ENCODE measurements around the gene FAM168A. TPM values are rescaled to one million over a fixed set of nuclear protein-coding genes. Genes with fewer than 3 reads are reported as not detected.

The FAM168A gene
- total RNA-seq, 4 donors from 2014 or later = 17.5 to 43.4 (median 23.3) TPM

DNA sequence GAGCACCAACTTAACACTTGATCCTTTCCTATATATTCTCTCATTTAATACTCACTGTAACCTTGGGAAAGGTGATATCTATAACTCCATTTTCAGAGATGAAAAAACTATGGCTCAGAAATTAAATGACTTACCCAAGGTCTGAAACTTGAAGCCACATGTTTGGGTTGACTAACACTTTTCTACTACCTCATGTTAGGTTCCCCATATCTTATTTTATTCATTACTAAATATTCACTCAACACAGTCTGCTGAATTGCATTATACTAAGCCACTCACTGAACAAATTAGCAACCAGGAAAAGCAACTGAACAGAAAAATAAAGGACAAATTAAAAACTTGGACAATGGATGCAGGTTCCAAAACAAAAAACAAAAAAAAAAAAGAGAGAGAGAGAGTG, 59.9 kb downstream of the FAM168A start:
- DNase-seq = no peak
- Histone ChIP-seq H3K9me3 (no peaks in the 10 kb centered on the region), H3K27ac (no peak overlapping the region), H3K4me1 (peaks cover 0 to 10% (median 3%) of the 10 kb centered on the region in 4 donors), H3K36me3 (no peaks in the 10 kb centered on the region), H3K4me3 (no peak overlapping the region), H3K27me3 (no peaks in the 10 kb centered on the region)
- no peak for TF ChIP-seq EP300 (IDR thresholded peaks at IDR 0.05; ENCODE audit: low read depth)
- intact Hi-C loops (cut with DNase I; ENCODE audit: low total_unique reads) (no loop called here), in situ Hi-C loops (cut with MboI; ENCODE audit: low pct_ligation_motif_present in 1 of 4, low pct_unique_long_range_greater_than_20kb in 1 of 4, low sequenced_read_pairs in 3 of 4) (no loop called here)

- Histone ChIP-seq H3K27ac (no peak overlapping the region), H3K9me3 (no peaks in the 10 kb centered on the region), H3K36me3 (no peaks in the 10 kb centered on the region), H3K4me1 (peaks cover 3 to 19% (median 5%) of the 10 kb centered on the region in 4 donors), H3K4me3 (no peak overlapping the region), H3K27me3 (no peaks in the 10 kb centered on the region)
- TF ChIP-seq POLR2A (IDR thresholded peaks at IDR 0.05) (no peak), EP300 (IDR thresholded peaks at IDR 0.05; ENCODE audit: low read depth) (no peak), POLR2AphosphoS5 (IDR thresholded peaks at IDR 0.05) (no peak)
- TF ChIP-seq, protein P1, sequence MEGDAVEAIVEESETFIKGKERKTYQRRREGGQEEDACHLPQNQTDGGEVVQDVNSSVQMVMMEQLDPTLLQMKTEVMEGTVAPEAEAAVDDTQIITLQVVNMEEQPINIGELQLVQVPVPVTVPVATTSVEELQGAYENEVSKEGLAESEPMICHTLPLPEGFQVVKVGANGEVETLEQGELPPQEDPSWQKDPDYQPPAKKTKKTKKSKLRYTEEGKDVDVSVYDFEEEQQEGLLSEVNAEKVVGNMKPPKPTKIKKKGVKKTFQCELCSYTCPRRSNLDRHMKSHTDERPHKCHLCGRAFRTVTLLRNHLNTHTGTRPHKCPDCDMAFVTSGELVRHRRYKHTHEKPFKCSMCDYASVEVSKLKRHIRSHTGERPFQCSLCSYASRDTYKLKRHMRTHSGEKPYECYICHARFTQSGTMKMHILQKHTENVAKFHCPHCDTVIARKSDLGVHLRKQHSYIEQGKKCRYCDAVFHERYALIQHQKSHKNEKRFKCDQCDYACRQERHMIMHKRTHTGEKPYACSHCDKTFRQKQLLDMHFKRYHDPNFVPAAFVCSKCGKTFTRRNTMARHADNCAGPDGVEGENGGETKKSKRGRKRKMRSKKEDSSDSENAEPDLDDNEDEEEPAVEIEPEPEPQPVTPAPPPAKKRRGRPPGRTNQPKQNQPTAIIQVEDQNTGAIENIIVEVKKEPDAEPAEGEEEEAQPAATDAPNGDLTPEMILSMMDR (IDR thresholded peaks at IDR 0.05) = no peak
- WGBS, 2 donors (ENCODE audit: low coverage in 1 of 2) = 100% methylated on average over 2 of the region's 2 CpGs; no CpG with 5 or more reads in 1 of the 2 donors
- intact Hi-C loops (cut with DNase I; ENCODE audit: low total_unique reads) = no loop called here
- DNase-seq = no peak
- in situ Hi-C loops (cut with MboI; ENCODE audit: low pct_ligation_motif_present in 1 of 4, low pct_unique_long_range_greater_than_20kb in 1 of 4, low sequenced_read_pairs in 3 of 4) = no loop called here
These were observed 61.0 kb downstream of the FAM168A start for GRCh38 chr11:73536961-73537360.

- intact Hi-C loops (cut with DNase I; ENCODE audit: low total_unique reads) (no loop called here), in situ Hi-C loops (cut with MboI; ENCODE audit: low pct_ligation_motif_present in 1 of 4, low pct_unique_long_range_greater_than_20kb in 1 of 4, low sequenced_read_pairs in 3 of 4) (no loop called here)
- 42 to 50% methylated on average over 1 of the region's 1 CpG for WGBS, 2 donors (ENCODE audit: low coverage in 1 of 2)
- H3K27me3 ChIP-seq = no peaks in the 10 kb centered on the region
- peaks cover 0 to 49% (median 29%) of the 10 kb centered on the region in 4 donors for H3K4me1 ChIP-seq
- TF ChIP-seq POLR2AphosphoS5 (IDR thresholded peaks at IDR 0.05) (no peak), POLR2A (IDR thresholded peaks at IDR 0.05) (no peak), EP300 (IDR thresholded peaks at IDR 0.05; ENCODE audit: low read depth) (no peak)
- no peaks in the 10 kb centered on the region for H3K9me3 ChIP-seq
- H3K4me3 ChIP-seq = no peak overlapping the region
- DNase-seq = no peak
- no peaks in the 10 kb centered on the region for H3K36me3 ChIP-seq
- no peak overlapping the region for H3K27ac ChIP-seq
These were observed 65.6 kb downstream of the FAM168A start for GRCh38 chr11:73532310-73532709.

GRCh38 chr11:73531386-73531785, 66.5 kb downstream of the FAM168A start:
- 43 to 45% methylated on average over 1 of the region's 1 CpG for WGBS, 2 donors (ENCODE audit: low coverage in 1 of 2)
- intact Hi-C loops (cut with DNase I; ENCODE audit: low total_unique reads) = no loop called here
- no peak for DNase-seq
- H3K9me3 ChIP-seq = no peaks in the 10 kb centered on the region
- H3K27ac ChIP-seq = no peak overlapping the region
- no peak overlapping the region for H3K4me3 ChIP-seq
- no peaks in the 10 kb centered on the region for H3K27me3 ChIP-seq
- H3K36me3 ChIP-seq = no peaks in the 10 kb centered on the region
- TF ChIP-seq POLR2A (IDR thresholded peaks at IDR 0.05) (no peak), EP300 (IDR thresholded peaks at IDR 0.05; ENCODE audit: low read depth) (no peak), POLR2AphosphoS5 (IDR thresholded peaks at IDR 0.05) (no peak)
- TF ChIP-seq, protein P1 (IDR thresholded peaks at IDR 0.05) = no peak
- in situ Hi-C loops (cut with MboI; ENCODE audit: low pct_ligation_motif_present in 1 of 4, low pct_unique_long_range_greater_than_20kb in 1 of 4, low sequenced_read_pairs in 3 of 4) = no loop called here
- peaks cover 0 to 55% (median 29%) of the 10 kb centered on the region in 4 donors for H3K4me1 ChIP-seq

DNA sequence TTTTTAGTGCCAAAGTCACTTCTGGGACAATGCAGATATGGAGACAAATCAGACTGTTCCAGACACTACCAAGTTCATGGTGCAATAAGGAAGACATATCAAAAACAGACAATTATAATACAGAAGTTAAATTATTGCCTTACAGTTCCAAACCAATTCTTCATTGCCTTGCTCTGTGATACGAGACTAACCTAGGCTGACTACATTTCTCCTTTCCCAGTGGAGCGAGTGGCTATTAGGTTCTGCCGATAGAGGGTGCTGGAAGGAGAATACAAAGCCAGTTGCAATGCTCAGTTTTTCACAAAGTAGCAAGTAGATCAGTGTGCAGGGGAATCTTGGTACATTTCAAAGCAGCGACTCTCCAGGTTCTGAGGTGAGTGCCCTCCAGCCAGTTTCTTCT, 67.8 kb downstream of the FAM168A start:
- TF ChIP-seq, protein P1 (IDR thresholded peaks at IDR 0.05) = peak in 2 of 5 experiments; percentile 24 to 29
- no peak for TF ChIP-seq POLR2AphosphoS5 (IDR thresholded peaks at IDR 0.05)
- no peak for DNase-seq
- Histone ChIP-seq H3K4me1 (peaks cover 0 to 55% (median 29%) of the 10 kb centered on the region in 4 donors), H3K4me3 (no peak overlapping the region), H3K9me3 (no peaks in the 10 kb centered on the region), H3K27me3 (no peaks in the 10 kb centered on the region), H3K36me3 (no peaks in the 10 kb centered on the region), H3K27ac (peak overlapping the region in 1 of 4 donors; percentile 18)
- 71 to 77% methylated on average over 4 of the region's 4 CpGs for WGBS, 2 donors (ENCODE audit: low coverage in 1 of 2)
- intact Hi-C loops (cut with DNase I; ENCODE audit: low total_unique reads) (no loop called here), in situ Hi-C loops (cut with MboI; ENCODE audit: low pct_ligation_motif_present in 1 of 4, low pct_unique_long_range_greater_than_20kb in 1 of 4, low sequenced_read_pairs in 3 of 4) (no loop called here)
